ENCODE data around the gene LNX1.

The LNX1 gene

GRCh38 chr4:53593765-53594164, 2.5 kb upstream of the LNX1 start:
- in situ Hi-C loops (cut with MboI; ENCODE audit: low sequenced_read_pairs): no loop called here

GRCh38 chr4:53592686-53593501, 1.6 kb upstream of the LNX1 start:
- no peaks in the 10 kb centered on the region for H3K36me3 ChIP-seq (replicated peaks)
- H3K27me3 ChIP-seq (ENCODE audit: low read depth): no peaks in the 10 kb centered on the region
- H3K4me3 ChIP-seq: no peak overlapping the region
- no peaks in the 10 kb centered on the region for H3K9me3 ChIP-seq
- no peaks in the 10 kb centered on the region; the same call in 1 of the 2 replicates for H3K4me1 ChIP-seq
- no peak for DNase-seq (ENCODE audit: low spot score in 2 of 2)
- in situ Hi-C loops (cut with MboI; ENCODE audit: low sequenced_read_pairs): no loop called here

More at GRCh38 chr4:53593765-53594164, 2.5 kb upstream of the LNX1 start:
- Histone ChIP-seq H3K9me3 (no peaks in the 10 kb centered on the region), H3K27me3 (ENCODE audit: low read depth) (no peaks in the 10 kb centered on the region), H3K4me1 (no peaks in the 10 kb centered on the region; the same call in 1 of the 2 replicates), H3K4me3 (no peak overlapping the region), H3K36me3 (replicated peaks) (no peaks in the 10 kb centered on the region)
- no peak for DNase-seq (ENCODE audit: low spot score in 2 of 2)

GRCh38 chr4:53592122-53592521, 836 bp upstream of the LNX1 start:
- Histone ChIP-seq H3K4me1 (no peaks in the 10 kb centered on the region; the same call in 1 of the 2 replicates), H3K4me3 (no peak overlapping the region), H3K36me3 (replicated peaks) (no peaks in the 10 kb centered on the region), H3K9me3 (no peaks in the 10 kb centered on the region), H3K27me3 (ENCODE audit: low read depth) (no peaks in the 10 kb centered on the region)
- in situ Hi-C loops (cut with MboI; ENCODE audit: low sequenced_read_pairs): no loop called here
- DNase-seq (ENCODE audit: low spot score in 2 of 2): no peak

GRCh38 chr4:53590187-53590586, 1.1 kb downstream of the LNX1 start:
- no peak overlapping the region for H3K4me3 ChIP-seq
- no peaks in the 10 kb centered on the region for H3K9me3 ChIP-seq
- no peak for DNase-seq (ENCODE audit: low spot score in 2 of 2)
- no peaks in the 10 kb centered on the region; the same call in 1 of the 2 replicates for H3K4me1 ChIP-seq
- no peaks in the 10 kb centered on the region for H3K36me3 ChIP-seq (replicated peaks)
- no peaks in the 10 kb centered on the region for H3K27me3 ChIP-seq (ENCODE audit: low read depth)
- in situ Hi-C loops (cut with MboI; ENCODE audit: low sequenced_read_pairs): no loop called here

GRCh38 chr4:53589511-53589910, 1.8 kb downstream of the LNX1 start:
- H3K9me3 ChIP-seq: no peaks in the 10 kb centered on the region
- no peaks in the 10 kb centered on the region for H3K27me3 ChIP-seq (ENCODE audit: low read depth)
- DNase-seq (ENCODE audit: low spot score in 2 of 2): no peak
- in situ Hi-C loops (cut with MboI; ENCODE audit: low sequenced_read_pairs): no loop called here
- no peak overlapping the region for H3K4me3 ChIP-seq
- no peaks in the 10 kb centered on the region; the same call in 1 of the 2 replicates for H3K4me1 ChIP-seq
- H3K36me3 ChIP-seq (replicated peaks): no peaks in the 10 kb centered on the region

GRCh38 chr4:53587135-53587534, 4.2 kb downstream of the LNX1 start:
- Histone ChIP-seq H3K36me3 (replicated peaks) (no peaks in the 10 kb centered on the region), H3K9me3 (no peaks in the 10 kb centered on the region), H3K27me3 (ENCODE audit: low read depth) (no peaks in the 10 kb centered on the region; the same call in 1 of the 2 replicates), H3K4me1 (no peaks in the 10 kb centered on the region; the same call in 1 of the 2 replicates), H3K4me3 (no peak overlapping the region)
- no peak for DNase-seq (ENCODE audit: low spot score in 2 of 2)
- in situ Hi-C loops (cut with MboI; ENCODE audit: low sequenced_read_pairs): no loop called here

- Histone ChIP-seq H3K9me3 (no peaks in the 10 kb centered on the region), H3K4me1 (no peaks in the 10 kb centered on the region; the same call in 1 of the 2 replicates), H3K27me3 (ENCODE audit: low read depth) (no peaks in the 10 kb centered on the region; the same call in 1 of the 2 replicates), H3K4me3 (no peak overlapping the region), H3K36me3 (replicated peaks) (no peaks in the 10 kb centered on the region)
- no peak for DNase-seq (ENCODE audit: low spot score in 2 of 2)
- in situ Hi-C loops (cut with MboI; ENCODE audit: low sequenced_read_pairs): no loop called here
Measured at GRCh38 chr4:53586121-53586816, 5.0 kb downstream of the LNX1 start.

- in situ Hi-C loops (cut with MboI; ENCODE audit: low sequenced_read_pairs): no loop called here
Measured at GRCh38 chr4:53584658-53585057, 6.6 kb downstream of the LNX1 start.

GRCh38 chr4:53583513-53583912, 7.8 kb downstream of the LNX1 start:
- DNase-seq (ENCODE audit: low spot score in 2 of 2): no peak
- Histone ChIP-seq H3K4me3 (no peak overlapping the region), H3K27me3 (ENCODE audit: low read depth) (no peaks in the 10 kb centered on the region; the same call in 1 of the 2 replicates), H3K36me3 (replicated peaks) (no peaks in the 10 kb centered on the region), H3K9me3 (no peaks in the 10 kb centered on the region), H3K4me1 (no peaks in the 10 kb centered on the region)
- in situ Hi-C loops (cut with MboI; ENCODE audit: low sequenced_read_pairs): no loop called here

More at GRCh38 chr4:53584658-53585057, 6.6 kb downstream of the LNX1 start:
- H3K27me3 ChIP-seq (ENCODE audit: low read depth): no peaks in the 10 kb centered on the region; the same call in 1 of the 2 replicates
- H3K36me3 ChIP-seq (replicated peaks): no peaks in the 10 kb centered on the region
- DNase-seq (ENCODE audit: low spot score in 2 of 2): no peak
- no peaks in the 10 kb centered on the region for H3K9me3 ChIP-seq
- H3K4me1 ChIP-seq: no peaks in the 10 kb centered on the region
- no peak overlapping the region for H3K4me3 ChIP-seq

- no peaks in the 10 kb centered on the region for H3K9me3 ChIP-seq
- no peaks in the 10 kb centered on the region for H3K4me1 ChIP-seq
- H3K36me3 ChIP-seq (replicated peaks): no peaks in the 10 kb centered on the region
- H3K27me3 ChIP-seq (ENCODE audit: low read depth): no peaks in the 10 kb centered on the region; the same call in 1 of the 2 replicates
- no peak overlapping the region for H3K4me3 ChIP-seq
- DNase-seq (ENCODE audit: low spot score in 2 of 2): no peak
- in situ Hi-C loops (cut with MboI; ENCODE audit: low sequenced_read_pairs): no loop called here
Measured at GRCh38 chr4:53582194-53582593, 9.1 kb downstream of the LNX1 start.

- in situ Hi-C loops (cut with MboI; ENCODE audit: low sequenced_read_pairs): no loop called here
- no peak for DNase-seq (ENCODE audit: low spot score in 2 of 2)
- no peaks in the 10 kb centered on the region; the same call in 1 of the 2 replicates for H3K27me3 ChIP-seq (ENCODE audit: low read depth)
- H3K9me3 ChIP-seq: no peaks in the 10 kb centered on the region
- no peak overlapping the region for H3K4me3 ChIP-seq
- no peaks in the 10 kb centered on the region for H3K36me3 ChIP-seq (replicated peaks)
- H3K4me1 ChIP-seq: no peaks in the 10 kb centered on the region
Measured at GRCh38 chr4:53580274-53580673, 11.0 kb downstream of the LNX1 start.

GRCh38 chr4:53579826-53580225, 11.5 kb downstream of the LNX1 start:
- Histone ChIP-seq H3K27me3 (ENCODE audit: low read depth) (no peaks in the 10 kb centered on the region; the same call in 1 of the 2 replicates), H3K36me3 (replicated peaks) (no peaks in the 10 kb centered on the region), H3K9me3 (no peaks in the 10 kb centered on the region), H3K4me1 (no peaks in the 10 kb centered on the region), H3K4me3 (no peak overlapping the region)
- in situ Hi-C loops (cut with MboI; ENCODE audit: low sequenced_read_pairs): no loop called here
- no peak for DNase-seq (ENCODE audit: low spot score in 2 of 2)

GRCh38 chr4:53576676-53577372, 14.5 kb downstream of the LNX1 start:
- Histone ChIP-seq H3K4me1 (no peaks in the 10 kb centered on the region), H3K4me3 (no peak overlapping the region), H3K27me3 (ENCODE audit: low read depth) (no peaks in the 10 kb centered on the region), H3K9me3 (no peaks in the 10 kb centered on the region), H3K36me3 (replicated peaks) (no peaks in the 10 kb centered on the region)
- no peak for DNase-seq (ENCODE audit: low spot score in 2 of 2)
- in situ Hi-C loops (cut with MboI; ENCODE audit: low sequenced_read_pairs): no loop called here

Measured in HAP-1 (cell line).